Gastroesophageal sphincter (tissue), 4 donors: ENCODE data around the gene FAM171A2. TPM values are rescaled to one million over a fixed set of nuclear protein-coding genes. Genes with fewer than 3 reads are reported as not detected.
A peak's percentile ranks its signal among the peaks of the same experiment; 100 is the strongest.

Experiments used
- ATAC-seq: fragments of 150-250 bp; one replicate; pipeline ENCODE4 v1.9.1; 2016; ENCODE audit warnings: mild to moderate bottlenecking, moderate library complexity
- H3K27ac ChIP-seq, 4 donors: fragments of 200-600 bp; sonication (generic) in 3 of 4; 1 replicate in 3 of 4; 2 replicates in 1 of 4; pipeline ENCODE4 v1.5.1; 2016 to 2019
- H3K27me3 ChIP-seq: fragments of 200-600 bp; sonication (generic); one replicate; pipeline ENCODE4 v1.5.1; 2019
- H3K36me3 ChIP-seq, 2 donors: fragments of 200-600 bp; sonication (generic); one replicate each; pipeline ENCODE4 v1.5.1; 2019; ENCODE audit warnings: control low read depth in 1 of 2
- H3K4me1 ChIP-seq, 3 donors: fragments of 200-600 bp; sonication (generic); 1 replicate in 2 of 3; 2 replicates in 1 of 3; pipeline ENCODE4 v1.5.1; 2016 to 2019; ENCODE audit warnings: control low read depth in 2 of 3
- H3K4me3 ChIP-seq, 2 donors: fragments of 200-600 bp; sonication (generic); one replicate each; pipeline ENCODE4 v1.5.1; 2019; ENCODE audit warnings: mild to moderate bottlenecking in 1 of 2, moderate library complexity in 1 of 2
- H3K9me3 ChIP-seq, 3 donors: fragments of 200-600 bp; sonication (generic); one replicate each; pipeline ENCODE4 v1.5.1; 2017 to 2019; ENCODE audit warnings: control low read depth in 2 of 3
- EP300 ChIP-seq: sonication (generic); formaldehyde crosslinking; IDR thresholded peaks from one replicate; pipeline ENCODE4 v1.6.1; 2017; ENCODE audit warnings: antibody characterized with exemption, mild to moderate bottlenecking
- POLR2A ChIP-seq, 2 donors: fragments of 450-650 bp; IDR thresholded peaks; one replicate each; pipeline ENCODE4 v1.6.1; 2017; ENCODE audit warnings: antibody characterized with exemption in 2 of 2, mild to moderate bottlenecking in 2 of 2, moderate library complexity in 1 of 2
- POLR2AphosphoS5 ChIP-seq: sonication (generic); formaldehyde crosslinking; IDR thresholded peaks from one replicate; pipeline ENCODE4 v1.6.1; 2017; ENCODE audit warnings: antibody characterized with exemption
- WGBS, 2 donors: methylation state at CpG; one replicate each; pipeline ENCODE4 v1.1.5; 2018; ENCODE audit warnings: low coverage in 1 of 2; 5-methylcytosine and 5-hydroxymethylcytosine counted together
- total RNA-seq, 4 donors: library from RNA; depleted of rRNA; stranded (reverse); fragments of >200 nt; gene quantifications; one replicate each; pipeline ENCODE4 v1.1.0, GENCODE V29; 2016
- TF ChIP-seq, protein P1 (sequence below), 4 experiments: fragments of 200-600 bp in 2 of 4; fragments of 450-650 bp in 2 of 4; sonication (generic) in 1 of 4; IDR thresholded peaks; one replicate each; pipeline ENCODE4 v1.5.1; 2017 to 2019; ENCODE audit warnings: antibody characterized with exemption in 4 of 4, mild to moderate bottlenecking in 2 of 4, moderate library complexity in 2 of 4

Gene FAM171A2
- total RNA-seq, 4 donors from 2014 or later = 0.50 to 3.0 (median 2.3) TPM; not detected in 1

DNA sequence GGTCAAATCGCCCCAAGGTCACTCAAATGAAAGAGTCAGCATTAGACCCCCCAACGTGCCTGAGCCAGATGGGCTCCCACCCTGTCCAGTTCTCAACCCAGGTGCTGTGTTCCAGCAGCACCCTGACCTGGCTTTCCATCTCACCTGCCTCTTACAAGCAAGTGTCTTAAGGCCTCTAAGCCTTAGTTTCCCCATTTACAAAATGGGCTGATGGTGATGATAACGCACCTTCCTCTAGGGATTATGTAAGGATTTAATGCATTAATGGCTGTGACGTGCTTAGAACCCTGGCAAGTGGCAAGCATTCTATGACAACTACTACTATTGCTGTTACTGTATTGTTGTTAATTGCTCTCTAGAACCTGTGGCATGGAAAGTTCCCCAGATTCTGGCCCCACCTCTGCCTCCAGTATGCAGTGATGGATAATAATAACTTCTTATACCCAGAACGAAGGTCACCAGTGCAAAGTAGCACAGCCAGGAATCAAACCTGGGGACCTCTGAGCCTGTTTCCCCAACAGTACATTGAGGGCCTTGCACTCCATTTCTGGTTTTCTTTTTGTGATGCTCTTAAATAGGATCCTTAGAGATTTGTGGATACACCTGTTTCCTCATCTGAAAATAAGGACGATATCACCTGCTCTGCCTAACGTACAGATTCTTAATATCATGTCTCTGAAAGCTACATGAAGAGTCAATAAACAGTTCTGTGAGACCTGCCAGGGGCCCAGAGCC, 35.8 kb downstream of the FAM171A2 start:
- Histone ChIP-seq H3K27me3 (no peaks in the 10 kb centered on the region), H3K27ac (no peak overlapping the region), H3K9me3 (no peaks in the 10 kb centered on the region), H3K4me3 (no peak overlapping the region), H3K4me1 (peaks cover 0 to 49% (median 14%) of the 10 kb centered on the region in 3 donors), H3K36me3 (no peaks in the 10 kb centered on the region)
- ATAC-seq = no peak
- TF ChIP-seq, protein P1, sequence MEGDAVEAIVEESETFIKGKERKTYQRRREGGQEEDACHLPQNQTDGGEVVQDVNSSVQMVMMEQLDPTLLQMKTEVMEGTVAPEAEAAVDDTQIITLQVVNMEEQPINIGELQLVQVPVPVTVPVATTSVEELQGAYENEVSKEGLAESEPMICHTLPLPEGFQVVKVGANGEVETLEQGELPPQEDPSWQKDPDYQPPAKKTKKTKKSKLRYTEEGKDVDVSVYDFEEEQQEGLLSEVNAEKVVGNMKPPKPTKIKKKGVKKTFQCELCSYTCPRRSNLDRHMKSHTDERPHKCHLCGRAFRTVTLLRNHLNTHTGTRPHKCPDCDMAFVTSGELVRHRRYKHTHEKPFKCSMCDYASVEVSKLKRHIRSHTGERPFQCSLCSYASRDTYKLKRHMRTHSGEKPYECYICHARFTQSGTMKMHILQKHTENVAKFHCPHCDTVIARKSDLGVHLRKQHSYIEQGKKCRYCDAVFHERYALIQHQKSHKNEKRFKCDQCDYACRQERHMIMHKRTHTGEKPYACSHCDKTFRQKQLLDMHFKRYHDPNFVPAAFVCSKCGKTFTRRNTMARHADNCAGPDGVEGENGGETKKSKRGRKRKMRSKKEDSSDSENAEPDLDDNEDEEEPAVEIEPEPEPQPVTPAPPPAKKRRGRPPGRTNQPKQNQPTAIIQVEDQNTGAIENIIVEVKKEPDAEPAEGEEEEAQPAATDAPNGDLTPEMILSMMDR (IDR thresholded peaks at IDR 0.05) = no peak
- TF ChIP-seq POLR2AphosphoS5 = no peak
- WGBS, 2 donors = 63 to 80% methylated on average over 2 to 7 of the region's 7 CpGs

DNA sequence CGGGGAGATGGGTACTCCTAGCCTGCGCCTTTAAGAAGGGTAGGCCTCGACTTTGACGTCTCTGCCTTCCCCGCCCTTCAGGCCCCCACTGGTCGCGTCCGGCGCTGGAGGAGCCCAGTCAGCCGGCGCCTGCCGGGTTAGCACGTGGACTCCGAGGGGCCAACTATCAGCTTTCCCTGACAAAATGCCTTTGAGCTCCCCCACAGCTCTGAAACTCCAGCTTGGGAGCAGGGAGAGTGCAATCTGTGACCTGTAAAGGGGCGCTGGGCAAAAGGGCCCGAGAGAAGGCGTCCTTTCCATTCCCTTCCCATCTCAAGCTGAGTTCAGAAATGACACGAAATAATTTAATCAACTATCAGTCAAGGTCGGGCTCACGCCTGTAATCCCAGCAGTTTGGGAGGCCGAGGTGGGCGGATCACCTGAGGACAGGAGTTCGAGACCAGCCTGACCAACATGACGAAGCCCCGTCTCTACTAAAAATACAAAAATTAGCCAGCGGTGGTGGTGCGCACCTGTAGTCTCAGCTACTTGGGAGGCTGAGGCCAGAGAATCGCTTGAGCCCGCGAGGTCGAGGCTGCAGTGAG, 36.7 kb downstream of the FAM171A2 start:
- WGBS, 2 donors = 29 to 43% methylated on average over 12 to 13 of the region's 31 CpGs
- Histone ChIP-seq H3K36me3 (peaks cover 0 to 8% of the 10 kb centered on the region in 2 donors), H3K27me3 (no peaks in the 10 kb centered on the region), H3K27ac (peak overlapping the region in 3 of 4 donors; percentile 92 to 97 (median 95)), H3K9me3 (no peaks in the 10 kb centered on the region), H3K4me3 (peak overlapping the region in 1 of 2 donors; percentile 67), H3K4me1 (peaks cover 0 to 57% (median 14%) of the 10 kb centered on the region in 3 donors)
- TF ChIP-seq POLR2A (IDR thresholded peaks at IDR 0.05) = no peak
- TF ChIP-seq, protein P1 (IDR thresholded peaks at IDR 0.05) = peak in 1 of 4 experiments; percentile 22
- peak; percentile 67 for TF ChIP-seq POLR2AphosphoS5
- no peak for TF ChIP-seq EP300
- ATAC-seq = peak; percentile 90

DNA sequence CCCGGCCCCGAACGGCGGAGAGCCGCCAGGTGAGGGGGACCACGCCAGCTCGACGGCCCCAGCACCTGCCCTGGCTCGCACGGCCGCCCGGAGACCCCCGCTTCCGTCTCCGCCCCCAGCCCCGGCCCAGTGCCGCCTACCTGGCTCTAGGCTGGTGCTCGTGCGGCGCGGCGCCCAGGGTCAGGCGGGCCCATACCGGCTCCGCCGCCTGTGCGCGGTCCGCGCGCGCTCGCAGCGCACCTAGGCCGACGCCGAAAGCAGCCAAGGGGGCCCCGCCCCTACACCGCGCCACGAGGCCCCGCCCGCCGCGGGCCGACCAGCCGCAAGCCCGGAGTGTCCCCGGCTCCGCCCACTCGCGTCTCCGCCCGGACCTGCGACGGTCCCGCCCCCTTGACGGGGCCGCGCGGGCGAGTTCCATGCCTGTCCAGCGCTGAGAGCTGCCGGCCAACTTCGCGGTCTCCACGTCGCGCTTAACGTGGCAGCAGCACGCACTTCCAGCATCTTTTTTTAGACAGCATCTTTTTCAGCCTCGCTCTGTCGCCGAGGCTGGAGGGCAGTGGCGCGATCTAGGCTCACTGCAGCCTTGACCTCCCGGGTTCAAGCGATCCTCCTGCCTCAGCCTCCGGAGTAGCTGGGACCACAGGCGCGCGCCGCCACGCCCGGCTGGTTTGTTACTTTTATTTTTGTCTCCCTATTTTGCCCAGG, 38.9 kb downstream of the FAM171A2 start, which contains the start of gene SLC25A39:
Gene SLC25A39, minus strand, starts transcription at position 253 of the 705 bp plus-strand sequence. CDS start 1,261 bp downstream, outside the sequence.
- TF ChIP-seq, protein P1 (IDR thresholded peaks at IDR 0.05) = no peak
- TF ChIP-seq POLR2AphosphoS5 (peak; percentile 80), POLR2A (IDR thresholded peaks at IDR 0.05) (peak; percentile 66), EP300 (no peak)
- WGBS, 2 donors = 0% methylated on average over 11 of the region's 85 CpGs; no CpG with 5 or more reads in 1 of the 2 donors

DNA sequence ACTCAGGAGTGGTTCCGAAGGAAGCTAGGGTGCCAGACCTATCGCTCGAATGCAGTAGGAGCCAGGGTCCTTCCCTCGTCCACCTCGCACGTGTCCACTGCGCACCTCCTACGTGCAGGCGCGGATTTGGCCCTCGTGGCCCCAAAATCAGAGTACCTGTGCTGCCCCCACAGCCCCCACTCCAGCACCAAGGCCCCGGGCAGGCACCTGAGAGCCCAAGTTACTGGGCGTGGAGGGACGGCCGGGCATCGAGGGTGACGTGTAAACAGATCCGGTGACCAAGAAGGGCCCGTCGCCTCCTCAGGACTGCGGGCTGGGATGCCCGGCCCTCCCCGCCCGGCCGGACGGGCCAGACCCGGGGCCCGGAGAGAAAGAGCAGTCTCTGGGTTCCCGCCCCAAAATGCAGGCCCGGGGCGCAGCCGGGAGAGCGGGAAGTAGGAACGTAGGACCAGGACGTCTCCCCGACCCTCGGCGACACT, 39.5 kb downstream of the FAM171A2 start:
- peak overlapping the region; percentile 67 to 77 for H3K4me3 ChIP-seq
- no peak for ATAC-seq
- H3K9me3 ChIP-seq = no peaks in the 10 kb centered on the region
- peaks cover 0 to 46% (median 11%) of the 10 kb centered on the region in 3 donors for H3K4me1 ChIP-seq
- WGBS, 2 donors = no CpG with 5 or more reads among the region's 38 CpGs
- peaks cover 0 to 36% of the 10 kb centered on the region in 2 donors for H3K36me3 ChIP-seq
- TF ChIP-seq, protein P1 (IDR thresholded peaks at IDR 0.05) = no peak
- no peak for TF ChIP-seq EP300
- TF ChIP-seq POLR2A (IDR thresholded peaks at IDR 0.05) = no peak
- TF ChIP-seq POLR2AphosphoS5 = no peak
- peak overlapping the region; percentile 29 to 97 (median 94) for H3K27ac ChIP-seq
- H3K27me3 ChIP-seq = no peaks in the 10 kb centered on the region

More for the DNA sequence above, 38.9 kb downstream of the FAM171A2 start, which contains the start of gene SLC25A39:
- Histone ChIP-seq H3K27me3 (no peaks in the 10 kb centered on the region), H3K27ac (peak within 1 kb of the TSS; percentile 82 to 97 (median 94)), H3K36me3 (peaks cover 0 to 30% of the 10 kb centered on the region in 2 donors), H3K4me3 (peak within 1 kb of the TSS; percentile 67 to 77), H3K4me1 (peaks cover 0 to 46% (median 11%) of the 10 kb centered on the region in 3 donors), H3K9me3 (no peaks in the 10 kb centered on the region)
- peak; percentile 89 for ATAC-seq
